OCI-LY3 (cell line): Measurements from ENCODE around the gene MRPL42.

Source experiments
- CTCF ChIP-seq: fragments of 200-600, 300-600 bp; sonication (generic); IDR thresholded peaks from 2 replicates; pipeline ENCODE4 v1.5.1; 2014; ENCODE audit warnings: antibody characterized with exemption, low read length, low read depth
- EZH2phosphoT487 ChIP-seq: fragments of 200-600 bp; shearing (Covaris generic); IDR thresholded peaks from 2 replicates; pipeline ENCODE4 v1.6.1; 2018; ENCODE audit warnings: antibody characterized with exemption, mixed run types, low read depth

GRCh38 chr12:93456077-93456476 is 11.2 kb upstream of the MRPL42 start:
- TF ChIP-seq EZH2phosphoT487 (no peak), CTCF (no peak)
